GM21786 (cell line): ENCODE data around the gene CHD2.
"Not testable (repeated sequence)": the region's sequence is repeated elsewhere in the genome, so short reads cannot be mapped to it uniquely, and the experiment has no call there.

Source experiments
- ATAC-seq: cut with Tn5 transposase; IDR thresholded peaks from one replicate; pipeline ENCODE4 v1.9.1; 2021; ENCODE audit not compliant: unreplicated experiment

Gene CHD2

DNA sequence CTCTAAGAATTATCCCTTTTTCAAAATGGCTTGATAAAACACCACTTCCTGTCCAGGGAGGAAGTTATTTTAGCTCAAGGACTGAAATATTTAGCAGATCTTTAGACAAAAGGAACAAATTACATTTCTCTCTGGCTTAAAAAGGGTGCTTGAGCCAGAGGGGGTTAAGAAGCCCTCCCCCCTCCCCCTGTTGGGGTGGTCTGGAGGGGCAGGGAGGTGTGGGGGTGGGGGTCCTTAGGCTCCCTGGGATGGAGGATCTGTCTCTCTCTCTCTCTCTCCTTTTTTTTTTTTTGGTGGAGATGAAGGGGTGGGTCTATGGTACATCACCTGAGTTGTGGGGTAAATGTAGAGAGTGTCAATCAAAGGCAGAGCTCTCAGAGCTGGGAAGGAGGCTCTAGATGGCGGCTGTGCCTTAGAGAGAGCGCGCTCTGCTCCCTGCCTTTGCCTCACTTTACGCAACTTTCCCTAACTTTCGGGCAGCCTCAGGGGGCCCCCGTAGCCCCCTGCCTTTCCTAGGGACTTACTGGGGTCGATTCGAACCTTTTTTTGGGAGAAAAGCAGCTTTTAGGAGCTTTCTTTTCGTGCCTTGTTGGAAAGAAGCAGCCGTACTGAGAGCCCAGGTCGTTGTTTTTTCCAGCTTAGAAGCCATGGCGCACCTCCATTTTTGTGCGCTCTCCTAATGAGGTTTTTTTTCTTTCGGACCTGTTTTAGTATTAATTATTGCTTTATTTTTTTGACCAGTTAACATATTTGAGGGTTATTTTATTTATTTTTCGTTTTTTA, at the start of gene CHD2:
CHD2 (plus strand) TSS at position 377 of the 783 bp plus-strand sequence. CDS start 914 bp downstream, outside the sequence.
- peak; percentile 74 for ATAC-seq

DNA sequence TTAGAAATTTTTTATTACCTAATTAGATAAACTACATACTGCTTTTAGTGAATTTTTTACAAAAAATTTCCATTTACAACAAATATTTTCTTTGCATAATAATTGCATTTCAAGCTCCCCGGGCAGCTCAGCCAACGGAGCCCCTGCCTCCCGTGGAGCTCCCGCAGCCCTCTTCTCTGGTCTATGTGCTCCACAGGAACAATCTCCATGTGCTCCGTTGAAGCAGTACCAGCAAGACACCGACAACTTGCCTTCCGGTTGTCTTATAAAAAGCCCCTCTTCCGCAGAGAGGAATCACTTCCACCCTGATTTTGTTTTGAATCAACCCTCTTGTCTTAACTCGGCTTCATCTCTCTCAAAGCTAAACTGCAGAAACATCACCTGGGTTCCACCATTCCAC, 46.9 kb upstream of the CHD2 start:
- ATAC-seq, result no peak

DNA sequence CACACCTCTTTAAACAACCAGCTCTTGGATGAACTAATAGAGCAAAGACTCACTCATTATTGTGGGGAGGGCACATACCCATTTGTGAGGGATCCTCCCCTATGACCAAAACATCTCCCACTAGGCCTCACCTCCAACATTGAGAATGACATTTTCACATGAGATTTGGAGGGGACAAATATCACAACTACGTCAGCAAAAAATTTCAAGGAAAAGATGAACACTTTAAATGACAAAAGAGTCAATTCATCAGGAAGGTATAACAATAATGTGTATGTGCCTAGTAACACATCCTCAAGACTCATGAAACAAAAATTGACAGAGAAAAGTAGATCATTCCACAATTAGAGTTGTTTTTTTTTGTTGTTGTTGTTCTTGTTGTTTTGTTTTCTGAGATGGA, 38.4 kb upstream of the CHD2 start:
- no peak for ATAC-seq

DNA sequence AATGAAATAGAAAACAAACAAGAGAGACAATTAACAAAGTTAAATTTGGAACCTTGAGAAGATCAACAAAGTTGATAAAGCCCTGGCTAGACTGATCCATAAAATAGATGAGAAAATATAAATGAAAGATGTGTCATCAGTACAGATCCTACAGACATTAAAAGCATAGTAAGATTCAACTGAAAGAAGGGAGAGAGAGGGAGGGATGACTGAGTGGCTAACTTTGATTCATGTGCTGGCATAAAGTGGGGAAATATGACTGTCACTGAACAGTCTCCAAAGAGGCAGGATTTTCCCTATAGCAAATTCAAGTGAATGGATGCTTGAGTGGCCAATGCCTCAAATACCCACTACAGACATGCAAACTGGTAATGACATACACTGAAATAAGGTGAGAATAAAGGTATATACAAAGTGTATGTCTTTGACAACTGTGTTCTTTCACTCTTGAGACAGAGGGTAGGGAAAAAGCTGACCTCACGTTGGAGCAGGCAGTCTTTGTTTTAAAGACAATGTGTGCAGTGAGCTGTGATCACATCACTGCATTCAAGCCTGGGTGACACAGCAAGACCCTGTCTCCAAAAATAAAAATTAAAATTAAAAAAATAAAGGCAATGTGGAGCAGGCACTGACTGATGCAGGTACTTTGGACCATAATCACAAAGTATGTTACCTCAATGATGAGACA, 35.9 kb upstream of the CHD2 start:
- ATAC-seq, result no peak

DNA sequence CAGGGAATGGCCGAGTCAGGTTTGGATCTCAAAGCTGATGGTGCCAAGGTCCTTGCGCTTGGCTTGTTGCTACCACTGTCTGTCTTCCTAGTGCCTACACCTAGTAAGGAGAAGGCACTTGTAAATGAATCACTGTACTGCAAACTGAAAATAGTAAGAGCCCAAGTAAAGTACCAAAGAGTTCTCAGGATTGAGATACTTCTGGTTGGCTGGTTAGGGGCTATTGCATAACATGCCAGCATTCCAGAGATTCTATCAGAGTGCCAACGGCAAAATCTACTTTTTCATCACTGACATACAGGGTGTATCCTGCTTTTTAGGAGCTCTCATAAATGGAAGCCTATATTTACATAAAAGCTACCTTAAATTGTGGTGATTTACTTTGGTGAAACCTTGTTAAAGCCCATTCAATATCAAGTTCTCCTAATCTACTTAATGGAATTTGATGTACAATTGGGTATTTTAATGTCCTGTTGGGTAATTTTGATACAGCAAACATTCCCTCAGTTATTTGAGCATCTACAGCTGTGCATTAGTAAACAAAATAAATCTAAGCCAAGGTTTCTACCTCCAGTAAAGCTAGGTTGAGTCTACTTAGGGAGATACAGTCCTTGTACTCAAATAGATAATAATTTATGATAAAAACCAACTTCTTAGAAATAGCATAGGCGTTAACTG, 30.7 kb upstream of the CHD2 start:
- ATAC-seq, result no peak

DNA sequence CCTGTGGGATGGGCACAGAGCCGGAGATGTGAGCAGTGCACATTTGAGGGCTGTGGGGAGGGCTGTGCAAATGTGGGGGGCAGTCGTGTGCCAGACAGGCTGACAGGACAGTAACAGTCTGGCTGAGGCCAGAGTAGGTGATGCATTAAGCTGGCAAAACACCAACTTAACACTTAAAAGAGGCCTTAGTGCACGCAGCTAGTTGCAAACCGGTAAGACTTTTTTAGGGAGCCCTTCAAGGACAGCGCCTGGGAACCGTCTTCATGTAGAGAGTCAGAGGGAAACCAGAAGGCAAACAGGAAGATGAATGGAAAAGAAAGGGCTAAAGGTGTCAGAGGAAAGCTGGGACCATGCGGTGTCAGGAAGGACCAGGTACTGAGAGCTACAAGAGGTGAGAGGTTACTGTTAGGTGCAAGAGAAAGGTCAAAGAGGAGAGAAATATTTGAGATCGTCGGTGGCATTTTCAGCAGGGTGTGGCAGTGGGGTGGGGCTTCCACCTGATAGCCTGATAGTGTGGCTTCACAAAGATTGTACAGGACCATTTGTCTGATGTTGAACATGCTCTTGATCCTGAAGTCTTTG, 30.0 kb upstream of the CHD2 start:
- no peak for ATAC-seq

DNA sequence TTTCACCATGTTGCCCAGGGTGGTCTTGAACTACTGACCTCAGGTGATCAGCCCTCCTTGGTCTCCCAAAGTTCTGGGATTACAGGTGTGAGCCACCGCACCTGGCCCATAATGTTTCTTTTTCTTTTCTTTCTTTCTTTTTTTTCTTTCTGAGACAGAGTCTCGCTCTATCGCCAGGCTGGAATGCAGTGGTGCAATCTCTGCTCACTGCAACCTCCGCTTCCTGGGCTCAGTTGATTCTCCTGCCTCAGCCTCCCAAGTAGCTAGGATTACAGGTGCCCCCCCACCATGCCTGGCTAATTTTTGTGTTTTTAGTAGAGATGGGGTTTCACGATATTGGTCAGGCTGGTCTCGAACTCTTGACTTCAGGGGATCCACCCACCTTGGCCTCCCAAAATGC, 27.2 kb upstream of the CHD2 start:
- ATAC-seq, result not testable (repeated sequence)

DNA sequence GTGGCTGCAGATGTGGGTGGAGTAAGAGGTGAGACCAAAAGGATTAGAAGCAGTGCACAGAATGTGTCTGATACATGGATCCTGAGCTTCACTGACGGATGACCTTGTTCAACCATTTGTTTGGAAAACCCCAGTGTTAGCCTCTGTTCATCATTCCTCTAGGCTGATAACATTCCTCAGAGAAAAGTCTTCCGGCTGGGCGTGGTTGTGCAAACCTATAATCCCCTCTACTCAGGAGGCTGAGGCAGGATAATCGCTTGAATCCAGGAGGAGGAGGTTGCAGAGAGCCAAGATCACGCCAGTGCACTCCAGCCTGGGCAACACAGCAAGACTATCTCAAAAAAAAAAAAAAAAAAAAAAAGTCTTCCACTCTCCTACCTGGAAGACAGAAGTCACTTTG, 23.1 kb upstream of the CHD2 start:
- no peak for ATAC-seq

DNA sequence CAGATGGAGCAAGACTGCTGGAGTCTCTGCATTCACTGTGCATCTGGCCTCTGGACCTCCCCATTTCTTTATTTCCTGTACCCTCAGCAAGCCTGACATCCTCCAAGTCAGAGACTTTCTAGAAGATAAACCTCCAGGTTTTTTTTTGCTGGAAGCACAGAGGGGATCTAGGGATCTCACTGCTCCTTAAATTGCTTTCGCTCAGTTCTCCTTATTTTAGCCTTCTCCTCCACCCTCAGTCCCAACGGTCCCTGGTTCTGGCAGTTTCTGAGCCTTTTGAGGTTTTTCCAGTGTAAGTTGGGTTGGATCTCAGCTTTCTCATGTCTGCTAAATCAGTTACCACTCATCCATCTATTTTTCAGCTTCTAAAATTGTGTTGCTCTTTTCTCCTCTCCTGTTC, 22.7 kb upstream of the CHD2 start:
- no peak for ATAC-seq

DNA sequence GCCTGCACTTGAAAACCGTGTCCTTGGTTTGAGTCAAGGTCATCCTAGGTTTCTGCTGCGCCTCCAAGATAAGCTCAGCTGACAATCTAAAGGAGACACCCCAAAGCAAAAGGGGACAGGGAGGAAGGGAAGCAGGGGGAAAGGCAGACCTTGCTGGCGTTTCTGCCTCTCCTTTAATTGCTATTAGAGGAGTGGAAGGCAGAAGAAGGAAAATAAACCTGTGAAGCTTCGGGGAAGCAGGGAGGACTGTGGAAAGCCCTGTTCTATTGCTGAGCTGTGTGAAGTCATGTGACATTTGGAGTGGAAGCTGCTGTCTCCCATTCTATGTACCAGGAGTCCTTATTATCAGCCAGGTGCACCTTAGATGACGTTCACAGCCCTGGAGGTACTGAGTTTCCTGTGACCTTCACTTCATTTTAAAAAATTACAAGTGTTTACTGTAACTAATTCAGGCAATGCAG, 21.5 kb upstream of the CHD2 start:
- no peak for ATAC-seq

DNA sequence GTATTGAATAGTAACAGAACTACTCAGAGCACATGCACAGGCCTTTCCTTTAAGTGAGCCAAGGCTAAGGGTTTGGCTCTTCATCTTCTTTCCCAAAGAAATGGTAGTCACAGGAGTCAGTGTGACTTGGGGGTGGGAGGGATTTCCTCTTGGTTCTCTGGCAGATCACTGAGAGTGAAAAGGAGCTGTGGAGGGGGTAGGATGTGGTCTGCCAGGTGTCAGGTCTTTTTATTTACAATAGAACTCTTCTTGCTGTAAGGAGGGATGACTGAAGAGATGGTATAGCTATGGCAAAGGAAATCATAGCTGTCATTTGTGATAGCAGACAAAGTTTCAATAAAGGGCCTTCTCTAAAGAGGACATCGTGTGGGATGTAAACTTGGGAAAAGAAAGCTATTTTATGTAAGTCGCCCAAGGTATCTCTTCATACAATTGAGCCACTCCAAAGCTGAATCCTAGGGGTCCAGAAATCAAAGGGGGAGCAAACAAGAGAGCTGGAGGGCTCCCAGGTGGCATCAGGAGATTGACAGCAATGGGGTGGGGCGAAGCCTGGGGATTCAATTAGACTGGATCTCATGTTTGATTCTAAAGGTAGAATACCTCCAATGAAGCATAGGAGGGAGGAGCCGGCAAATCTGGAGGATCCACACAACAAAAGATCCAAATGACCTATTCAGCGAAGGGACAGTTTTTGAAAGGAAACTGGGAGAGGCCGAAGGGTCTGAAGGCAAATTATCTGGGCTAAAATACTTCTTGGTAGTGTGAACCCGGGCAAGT, 20.0 kb upstream of the CHD2 start:
- ATAC-seq, result no peak

DNA sequence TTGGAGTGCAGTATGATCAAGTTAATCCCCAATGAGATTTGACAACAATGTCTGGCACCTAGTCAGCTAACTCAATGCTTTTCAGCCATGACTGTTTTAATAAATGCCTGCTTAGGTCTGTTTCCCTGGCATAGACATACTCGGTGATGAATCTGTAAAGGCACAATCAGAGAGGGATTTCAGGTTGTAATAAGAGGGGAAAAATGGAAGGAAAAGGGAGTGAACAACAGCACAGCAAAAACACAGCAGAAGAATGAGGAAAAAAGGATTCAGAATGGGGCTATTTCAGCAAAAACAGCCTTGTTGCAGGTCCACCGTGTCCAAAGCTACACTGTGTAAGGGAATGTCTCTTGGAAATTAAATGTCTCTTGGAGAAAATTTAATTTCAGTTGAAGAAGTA, 19.3 kb upstream of the CHD2 start:
- no peak for ATAC-seq

DNA sequence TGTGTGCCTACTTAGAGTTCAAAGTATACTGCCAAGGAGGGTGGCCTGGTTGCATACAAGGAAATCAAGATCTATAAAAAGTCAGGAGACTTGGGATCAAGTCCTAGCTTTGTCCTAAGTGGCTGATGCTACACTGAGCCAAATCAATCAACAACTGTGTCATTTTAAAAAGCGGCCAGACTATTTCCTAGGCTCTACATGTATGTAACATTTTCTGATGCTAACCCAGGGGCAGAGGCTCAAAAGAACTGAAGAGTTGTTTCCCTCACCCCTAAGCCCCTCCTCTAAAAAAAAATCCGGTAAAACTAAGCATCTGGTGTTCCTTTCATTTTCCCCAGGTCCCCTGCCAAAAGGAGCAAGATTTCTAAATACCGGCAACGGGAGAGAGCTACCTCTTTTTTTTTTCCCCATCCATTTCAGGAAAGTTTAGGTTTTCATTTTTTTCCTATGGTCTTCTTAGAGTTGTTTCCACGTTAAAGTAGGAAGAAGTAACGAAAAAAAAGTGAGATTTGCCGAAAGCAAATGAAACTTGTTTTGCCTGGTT, 18.8 kb upstream of the CHD2 start:
- ATAC-seq, result no peak

DNA sequence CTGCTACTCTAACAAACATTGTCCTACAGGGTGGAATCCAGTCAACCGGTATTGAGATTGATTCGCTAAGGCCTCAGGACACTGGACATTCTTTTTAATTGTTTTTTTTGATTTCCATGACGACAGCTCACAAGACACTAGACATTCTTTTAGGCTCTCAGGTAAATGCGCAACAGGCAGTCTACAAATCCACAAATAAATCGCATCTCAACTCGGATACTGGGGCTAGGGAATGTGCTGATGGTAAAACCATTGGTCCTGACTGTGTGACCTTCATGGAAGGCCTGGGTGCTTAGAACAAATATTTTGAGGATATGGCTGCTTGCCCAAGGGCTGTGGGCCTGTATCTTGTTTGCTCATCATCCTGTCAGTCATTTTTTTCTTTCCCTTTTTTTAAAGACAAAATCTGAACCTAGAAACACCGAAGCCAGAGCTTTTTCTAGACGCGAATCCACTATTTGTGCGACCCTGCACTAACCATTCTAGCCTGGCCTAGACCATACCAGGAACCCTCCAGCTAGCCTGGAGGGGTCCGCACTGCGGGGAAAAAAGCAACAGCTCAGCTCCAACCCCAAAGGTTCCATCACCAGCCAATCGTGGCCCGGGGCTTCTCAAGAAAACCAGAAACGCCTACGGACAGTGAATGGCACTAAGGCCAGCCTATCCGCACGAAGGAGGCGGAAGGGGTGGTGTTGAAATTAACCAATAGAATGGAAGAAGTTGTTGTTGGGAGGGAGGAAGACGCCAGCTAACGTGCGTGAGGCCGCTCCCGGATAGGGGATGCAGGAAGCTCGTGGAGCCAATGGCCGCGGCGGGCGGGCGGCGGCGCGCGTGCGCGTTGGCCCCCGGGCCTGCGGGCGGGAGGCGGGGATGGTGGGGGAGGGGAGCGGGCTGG, 18.1 kb upstream of the CHD2 start:
- peak; percentile 95 for ATAC-seq

DNA sequence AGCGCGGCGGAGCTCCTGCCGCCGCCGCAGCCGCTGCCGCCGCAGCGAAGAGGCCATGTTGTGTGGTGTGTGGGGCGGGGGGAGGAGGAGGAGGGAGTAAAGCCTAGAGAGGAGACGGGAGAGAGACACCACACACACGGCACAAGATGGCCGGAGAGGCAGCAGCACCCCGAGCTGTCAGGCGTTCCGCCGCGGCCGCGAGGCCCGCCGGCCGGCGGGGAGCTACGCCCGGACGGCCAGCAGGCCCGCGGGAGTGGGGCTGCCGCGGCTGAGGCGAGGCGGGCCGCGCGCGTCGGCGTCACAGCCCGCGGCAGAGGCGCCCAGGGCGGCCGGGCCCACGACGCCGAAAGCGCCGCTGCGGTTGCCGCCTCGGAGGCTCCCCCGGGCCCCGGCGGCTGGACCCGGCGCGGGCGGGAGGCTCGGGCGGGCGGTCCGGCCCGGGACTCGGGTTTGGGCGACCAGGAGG, 17.4 kb upstream of the CHD2 start:
- peak; percentile 51 for ATAC-seq

DNA sequence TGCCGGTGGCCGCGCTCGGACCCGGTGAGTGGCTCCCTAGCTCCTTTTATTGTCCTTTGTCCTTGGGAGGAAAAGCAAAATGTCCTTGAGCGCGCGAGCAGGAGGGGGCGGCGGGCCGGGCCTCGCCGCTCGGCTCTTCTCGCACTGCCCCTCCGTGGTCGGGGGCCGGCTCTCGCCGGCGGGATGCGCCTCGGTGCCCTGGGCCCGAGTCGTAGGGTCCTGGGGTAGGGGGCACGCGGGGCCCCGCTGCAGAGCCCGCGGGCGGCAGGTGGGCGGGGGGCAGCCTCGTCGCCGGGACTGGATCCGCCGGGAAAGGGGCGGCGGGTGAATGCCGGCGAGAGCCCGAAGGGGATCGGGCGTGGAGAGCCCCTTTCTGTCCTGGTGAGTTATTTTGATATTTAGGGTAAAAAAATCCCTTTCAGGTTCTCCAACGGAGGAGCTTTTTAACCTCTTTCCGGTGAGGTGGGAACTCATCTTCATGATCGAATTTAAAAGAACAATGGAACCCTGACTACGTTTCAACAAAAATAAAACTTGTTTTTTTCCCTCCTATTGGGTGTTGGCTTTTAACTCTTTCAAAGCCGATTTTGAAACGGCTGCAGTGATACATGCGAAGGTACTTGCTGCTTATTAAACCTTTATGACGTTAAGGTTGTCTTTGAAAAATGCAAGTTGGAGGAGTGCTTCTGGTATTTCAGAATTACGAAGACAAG, 16.8 kb upstream of the CHD2 start:
- ATAC-seq, result no peak

DNA sequence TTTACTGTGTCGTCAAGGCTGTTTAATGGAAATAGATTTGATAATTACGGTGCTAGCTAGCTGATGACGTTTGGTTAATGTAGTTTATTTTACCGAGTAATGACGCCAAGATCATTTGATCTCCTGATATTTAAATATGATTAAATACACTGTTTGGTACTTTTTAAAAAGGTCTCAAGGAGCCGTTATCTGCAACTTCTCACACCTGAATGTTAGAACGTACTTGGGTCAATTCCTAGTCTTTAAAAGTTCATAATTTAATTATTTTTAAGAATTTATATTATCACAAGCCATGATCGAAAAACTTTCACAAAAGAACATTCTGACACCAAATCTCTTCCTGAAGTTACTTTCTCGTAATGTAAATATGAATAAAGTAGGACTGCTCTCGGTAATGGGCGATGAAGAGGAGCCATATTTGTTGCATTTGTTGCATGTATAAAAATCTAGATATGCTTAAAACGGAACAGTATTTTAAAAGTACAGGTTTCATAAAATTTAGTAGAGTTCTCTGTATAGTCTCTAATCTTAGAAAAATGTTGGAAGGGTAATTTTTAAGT, 16.2 kb upstream of the CHD2 start:
- no peak for ATAC-seq

DNA sequence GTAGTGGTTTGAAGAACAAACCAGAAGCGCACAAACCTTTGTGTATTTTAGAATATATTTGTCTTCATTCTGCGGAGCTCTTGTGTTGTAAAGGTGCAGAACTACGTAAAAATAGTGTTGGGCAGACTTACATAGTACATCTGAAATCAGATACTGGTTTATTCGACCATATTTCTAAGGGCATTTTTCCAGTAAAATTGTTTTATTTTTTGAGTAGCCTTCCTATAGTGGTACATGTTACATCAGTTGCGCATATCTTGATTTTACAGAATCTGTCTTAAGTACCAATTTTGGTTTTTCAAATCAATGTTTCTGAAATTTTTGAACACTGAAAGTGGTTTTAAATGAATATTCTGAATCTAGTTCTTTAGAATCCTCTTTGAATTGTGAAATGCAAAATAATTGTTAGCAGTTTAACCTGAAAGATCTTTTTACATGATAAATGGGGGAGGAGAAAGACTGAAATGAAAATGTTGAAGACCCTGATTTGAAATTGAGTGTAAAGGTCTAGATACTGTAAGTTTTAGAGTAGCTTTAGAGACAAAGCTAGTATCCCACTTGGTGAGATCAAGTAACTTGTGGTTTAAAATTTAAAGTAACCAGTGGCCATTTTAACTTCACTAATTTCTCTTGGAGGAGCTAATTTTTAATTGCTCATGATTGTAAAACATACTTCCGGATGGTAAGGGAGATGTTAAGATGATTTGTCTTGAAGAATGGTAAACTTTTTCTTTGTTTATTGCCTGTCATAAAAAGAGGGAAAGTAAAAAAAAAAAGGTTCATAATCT, 15.5 kb upstream of the CHD2 start:
- ATAC-seq, result no peak
